Limb (tissue), 2 donors: ENCODE data around the gene HRH1.

Experiments used
- DNase-seq, 2 donors: peaks; one replicate each; pipeline ENCODE4 v3.0.0-alpha.2; 2016; ENCODE audit errors: extremely low spot score in 2 of 2

HRH1 gene

GRCh38 chr3:11273891-11274291, 119.6 kb downstream of the HRH1 start:
- DNase-seq, result no peak

GRCh38 chr3:11274566-11275142, 120.4 kb downstream of the HRH1 start:
- DNase-seq, result no peak

GRCh38 chr3:11275926-11276325, 121.6 kb downstream of the HRH1 start:
- DNase-seq, result no peak

- DNase-seq, result no peak
These were observed 122.6 kb downstream of the HRH1 start for GRCh38 chr3:11276901-11277300.

- DNase-seq, result peak; percentile 53 to 78
These were observed 128.2 kb downstream of the HRH1 start for GRCh38 chr3:11282250-11283138.

- DNase-seq, result no peak
These were observed 128.8 kb downstream of the HRH1 start for GRCh38 chr3:11283139-11283475.

- no peak for DNase-seq
These were observed 129.7 kb downstream of the HRH1 start for GRCh38 chr3:11284011-11284410.

GRCh38 chr3:11285471-11285870, 131.2 kb downstream of the HRH1 start:
- no peak for DNase-seq

GRCh38 chr3:11287404-11287803, 133.1 kb downstream of the HRH1 start:
- no peak for DNase-seq

- no peak for DNase-seq
These were observed 133.8 kb downstream of the HRH1 start for GRCh38 chr3:11288021-11288491.

- DNase-seq, result no peak
These were observed 134.7 kb downstream of the HRH1 start for GRCh38 chr3:11288786-11289637.

GRCh38 chr3:11289864-11290263, 135.6 kb downstream of the HRH1 start:
- no peak for DNase-seq

GRCh38 chr3:11290743-11291680, 136.7 kb downstream of the HRH1 start:
- DNase-seq, result no peak

GRCh38 chr3:11291808-11292207, 137.5 kb downstream of the HRH1 start:
- no peak for DNase-seq

- no peak for DNase-seq
These were observed 142.8 kb downstream of the HRH1 start for GRCh38 chr3:11297126-11297525.

GRCh38 chr3:11300970-11301369, 146.7 kb downstream of the HRH1 start:
- no peak for DNase-seq

GRCh38 chr3:11302444-11302843, 148.2 kb downstream of the HRH1 start:
- DNase-seq, result no peak

GRCh38 chr3:11304175-11304574, 149.9 kb downstream of the HRH1 start:
- DNase-seq, result no peak

- DNase-seq, result no peak
These were observed 151.2 kb downstream of the HRH1 start for GRCh38 chr3:11305509-11305908.

GRCh38 chr3:11306817-11307589, 152.7 kb downstream of the HRH1 start:
- no peak for DNase-seq
